WTC11 (cell line): ENCODE data around the gene STBD1. TPM values are rescaled to one million over a fixed set of nuclear protein-coding genes. Genes with fewer than 3 reads are reported as not detected.

ENCODE experiments used
- E2F1 ChIP-seq: sonication (generic); formaldehyde crosslinking; IDR thresholded peaks from 2 replicates; pipeline ENCODE4 v1.8.0; 2022; ENCODE audit warnings: mild to moderate bottlenecking, missing genetic modification reagents
- ELF4 ChIP-seq: sonication (generic); formaldehyde crosslinking; IDR thresholded peaks from 2 replicates; pipeline ENCODE4 v1.8.1; 2022; ENCODE audit warnings: low read depth, mild to moderate bottlenecking, moderate library complexity, missing genetic modification reagents
- EMX1 ChIP-seq: fragments of 250-450 bp; sonication (Bioruptor Pico); IDR thresholded peaks from 2 replicates; pipeline ENCODE4 v1.8.0; 2021; ENCODE audit warnings: mild to moderate bottlenecking
- ESRRA ChIP-seq: sonication (generic); formaldehyde crosslinking; IDR thresholded peaks from 2 replicates; pipeline ENCODE4 v1.8.1; 2022; ENCODE audit warnings: mild to moderate bottlenecking, missing genetic modification reagents, borderline replicate concordance
- FOXK1 ChIP-seq: sonication (generic); formaldehyde crosslinking; IDR thresholded peaks from 2 replicates; pipeline ENCODE4 v1.8.0; 2022; ENCODE audit warnings: mild to moderate bottlenecking, moderate library complexity, missing genetic modification reagents
- GRHL2 ChIP-seq: fragments of 250-450 bp; sonication (Bioruptor Pico); IDR thresholded peaks from 2 replicates; pipeline ENCODE4 v1.8.0; 2022; ENCODE audit warnings: mild to moderate bottlenecking, moderate library complexity; ENCODE audit not compliant: insufficient replicate concordance, severe bottlenecking
- HMGA2 ChIP-seq: fragments of 250-450 bp; sonication (Bioruptor Pico); IDR thresholded peaks from 2 replicates; pipeline ENCODE4 v1.4.0; 2021; ENCODE audit warnings: mild to moderate bottlenecking, moderate library complexity
- IRF2 ChIP-seq: sonication (generic); formaldehyde crosslinking; IDR thresholded peaks from 2 replicates; pipeline ENCODE4 v1.8.0; 2022; ENCODE audit warnings: low read depth, missing genetic modification reagents, borderline replicate concordance
- KAT7 ChIP-seq: sonication (generic); formaldehyde crosslinking; IDR thresholded peaks from 2 replicates; pipeline ENCODE4 v1.8.1; 2023; ENCODE audit warnings: missing genetic modification reagents, mild to moderate bottlenecking, borderline replicate concordance
- MXD4 ChIP-seq: fragments of 250-450 bp; sonication (Bioruptor Pico); IDR thresholded peaks from 2 replicates; pipeline ENCODE4 v1.8.0; 2021; ENCODE audit warnings: mild to moderate bottlenecking, moderate library complexity, borderline replicate concordance
- MYBL2 ChIP-seq: sonication (generic); formaldehyde crosslinking; IDR thresholded peaks from 2 replicates; pipeline ENCODE4 v1.8.1; 2023; ENCODE audit warnings: mild to moderate bottlenecking, moderate library complexity, missing genetic modification reagents
- OVOL2 ChIP-seq: fragments of 250-450 bp; sonication (Bioruptor Pico); IDR thresholded peaks from 2 replicates; pipeline ENCODE4 v1.9.0; 2021; ENCODE audit warnings: mild to moderate bottlenecking, borderline replicate concordance
- USF1 ChIP-seq: sonication (generic); formaldehyde crosslinking; IDR thresholded peaks from 2 replicates; pipeline ENCODE4 v1.8.0; 2022; ENCODE audit warnings: mild to moderate bottlenecking, missing genetic modification reagents
- USF2 ChIP-seq: sonication (generic); formaldehyde crosslinking; IDR thresholded peaks from 2 replicates; pipeline ENCODE4 v1.8.1; 2023; ENCODE audit warnings: mild to moderate bottlenecking, missing genetic modification reagents, moderate library complexity
- ZNF138 ChIP-seq: sonication (generic); formaldehyde crosslinking; conservative IDR thresholded peaks from 2 replicates; pipeline ENCODE4 v1.8.1; 2022; ENCODE audit warnings: mild to moderate bottlenecking, moderate library complexity, missing genetic modification reagents
- ZNF671 ChIP-seq: fragments of 250-450 bp; sonication (Bioruptor Pico); IDR thresholded peaks from 2 replicates; pipeline ENCODE4 v1.8.0; 2021; ENCODE audit warnings: mild to moderate bottlenecking
- total RNA-seq: library from RNA; stranded (reverse); gene quantifications from 3 replicates; pipeline ENCODE4 v1.2.3, GENCODE V29; 2021
- TF ChIP-seq, protein P1 (sequence below): fragments of 250-450 bp; sonication (Bioruptor Pico); conservative IDR thresholded peaks from 2 replicates; pipeline ENCODE4 v1.9.0; 2021; ENCODE audit warnings: mild to moderate bottlenecking
- TF ChIP-seq, protein P2 (sequence below): sonication (generic); formaldehyde crosslinking; IDR thresholded peaks from 2 replicates; pipeline ENCODE4 v1.8.0; 2022; ENCODE audit warnings: missing genetic modification reagents
- TF ChIP-seq, protein P3 (sequence below): sonication (generic); formaldehyde crosslinking; IDR thresholded peaks from 2 replicates; pipeline ENCODE4 v1.8.1; 2023; ENCODE audit warnings: mild to moderate bottlenecking, moderate library complexity, missing genetic modification reagents
- TF ChIP-seq, protein P4 (sequence below): sonication (generic); formaldehyde crosslinking; IDR thresholded peaks from 2 replicates; pipeline ENCODE4 v1.8.1; 2022; ENCODE audit warnings: low read depth, mild to moderate bottlenecking, moderate library complexity, missing genetic modification reagents, borderline replicate concordance
- TF ChIP-seq, protein P5 (sequence below): sonication (generic); formaldehyde crosslinking; IDR thresholded peaks from 2 replicates; pipeline ENCODE4 v1.8.1; 2022; ENCODE audit warnings: missing genetic modification reagents, borderline replicate concordance

Gene STBD1
- total RNA-seq, 1 experiment from 2014 or later, result 1.4 TPM

DNA sequence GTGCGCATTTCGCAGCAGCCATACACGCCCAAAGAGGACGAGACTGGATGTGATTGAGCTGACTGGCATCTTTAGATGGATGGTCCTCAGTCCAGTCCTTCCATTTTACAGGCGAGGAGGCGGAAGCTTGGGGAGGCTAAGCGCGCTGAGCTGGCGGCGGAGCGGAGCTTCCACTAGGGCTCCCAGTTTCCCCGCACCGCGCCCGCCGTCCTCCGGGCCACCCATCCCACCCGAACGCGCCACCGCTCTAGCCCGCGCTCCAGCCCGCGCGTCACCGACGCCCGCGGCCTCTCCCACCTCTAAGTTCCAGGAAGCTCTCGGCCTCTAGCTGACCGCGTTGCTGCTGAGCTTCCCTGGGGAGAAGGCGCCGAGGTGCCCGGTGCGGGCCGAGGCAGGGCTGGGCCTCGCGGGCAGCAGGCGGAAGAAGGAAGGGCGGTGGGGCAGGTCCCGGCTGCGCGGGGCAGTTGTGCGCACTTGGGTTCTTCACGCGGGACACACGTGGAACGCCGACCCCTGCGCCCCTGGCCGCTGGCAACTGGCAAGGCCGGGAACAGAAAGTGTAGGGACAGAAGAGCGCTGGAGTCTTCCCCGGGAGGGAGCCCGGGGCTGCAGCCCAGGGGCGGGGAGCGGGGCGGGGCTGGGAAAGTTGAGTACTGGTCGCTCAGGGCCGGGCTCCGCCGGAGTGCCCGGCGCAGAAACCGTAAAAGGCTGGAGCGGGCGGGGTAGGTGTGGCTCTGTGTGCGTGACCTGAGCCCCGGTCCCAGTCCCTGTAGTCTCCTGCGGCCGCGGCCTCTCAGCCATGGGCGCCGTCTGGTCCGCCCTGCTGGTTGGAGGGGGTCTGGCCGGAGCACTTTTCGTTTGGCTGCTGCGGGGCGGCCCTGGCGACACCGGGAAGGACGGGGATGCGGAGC lies at the start of gene STBD1 (continued):
- TF ChIP-seq, protein P1, sequence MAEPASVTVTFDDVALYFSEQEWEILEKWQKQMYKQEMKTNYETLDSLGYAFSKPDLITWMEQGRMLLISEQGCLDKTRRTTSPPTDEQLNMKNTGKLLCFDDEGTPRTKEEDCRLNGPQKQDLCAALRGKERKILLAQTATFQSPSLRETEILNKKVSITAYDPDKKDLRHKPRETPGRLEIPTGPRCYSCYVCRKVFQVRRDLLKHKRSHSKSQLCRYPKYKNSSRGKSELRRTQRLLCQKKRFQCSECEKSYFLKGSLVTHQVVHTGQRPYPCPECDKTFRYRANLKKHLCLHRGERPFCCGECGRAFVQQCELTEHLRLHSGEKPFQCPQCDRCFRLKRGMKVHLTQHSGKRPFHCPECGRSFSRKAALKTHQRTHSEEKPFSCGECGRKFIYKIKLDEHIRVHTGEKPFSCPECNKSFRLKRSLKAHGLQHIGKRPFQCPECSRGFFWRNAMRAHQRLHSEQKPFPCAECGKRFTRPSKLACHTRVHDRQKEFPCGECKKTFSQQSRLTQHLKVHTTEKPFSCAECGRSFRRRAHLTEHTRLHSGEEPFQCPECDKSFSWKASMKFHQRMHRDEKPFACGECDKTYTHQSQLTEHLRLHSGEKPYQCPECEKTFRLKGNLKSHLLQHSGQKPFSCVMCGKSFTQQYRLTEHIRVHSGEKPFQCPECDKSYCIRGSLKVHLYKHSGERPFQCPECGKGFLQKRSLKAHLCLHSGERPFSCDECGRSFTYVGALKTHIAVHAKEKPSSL (CRISPR knock-in tag), result no peak
- TF ChIP-seq MYBL2 (CRISPR knock-in tag), result 0 out of 2 replicates have a peak, but pooled peaks have one; percentile 40
- TF ChIP-seq MXD4 (CRISPR knock-in tag), result no peak
- no peak for TF ChIP-seq ELF4
- TF ChIP-seq, protein P2, sequence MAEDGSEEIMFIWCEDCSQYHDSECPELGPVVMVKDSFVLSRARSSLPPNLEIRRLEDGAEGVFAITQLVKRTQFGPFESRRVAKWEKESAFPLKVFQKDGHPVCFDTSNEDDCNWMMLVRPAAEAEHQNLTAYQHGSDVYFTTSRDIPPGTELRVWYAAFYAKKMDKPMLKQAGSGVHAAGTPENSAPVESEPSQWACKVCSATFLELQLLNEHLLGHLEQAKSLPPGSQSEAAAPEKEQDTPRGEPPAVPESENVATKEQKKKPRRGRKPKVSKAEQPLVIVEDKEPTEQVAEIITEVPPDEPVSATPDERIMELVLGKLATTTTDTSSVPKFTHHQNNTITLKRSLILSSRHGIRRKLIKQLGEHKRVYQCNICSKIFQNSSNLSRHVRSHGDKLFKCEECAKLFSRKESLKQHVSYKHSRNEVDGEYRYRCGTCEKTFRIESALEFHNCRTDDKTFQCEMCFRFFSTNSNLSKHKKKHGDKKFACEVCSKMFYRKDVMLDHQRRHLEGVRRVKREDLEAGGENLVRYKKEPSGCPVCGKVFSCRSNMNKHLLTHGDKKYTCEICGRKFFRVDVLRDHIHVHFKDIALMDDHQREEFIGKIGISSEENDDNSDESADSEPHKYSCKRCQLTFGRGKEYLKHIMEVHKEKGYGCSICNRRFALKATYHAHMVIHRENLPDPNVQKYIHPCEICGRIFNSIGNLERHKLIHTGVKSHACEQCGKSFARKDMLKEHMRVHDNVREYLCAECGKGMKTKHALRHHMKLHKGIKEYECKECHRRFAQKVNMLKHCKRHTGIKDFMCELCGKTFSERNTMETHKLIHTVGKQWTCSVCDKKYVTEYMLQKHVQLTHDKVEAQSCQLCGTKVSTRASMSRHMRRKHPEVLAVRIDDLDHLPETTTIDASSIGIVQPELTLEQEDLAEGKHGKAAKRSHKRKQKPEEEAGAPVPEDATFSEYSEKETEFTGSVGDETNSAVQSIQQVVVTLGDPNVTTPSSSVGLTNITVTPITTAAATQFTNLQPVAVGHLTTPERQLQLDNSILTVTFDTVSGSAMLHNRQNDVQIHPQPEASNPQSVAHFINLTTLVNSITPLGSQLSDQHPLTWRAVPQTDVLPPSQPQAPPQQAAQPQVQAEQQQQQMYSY, result 0 out of 2 replicates have a peak, but pooled peaks have one; percentile 6
- TF ChIP-seq ZNF671 (CRISPR knock-in tag), result no peak
- no peak for TF ChIP-seq IRF2
- TF ChIP-seq, protein P3, sequence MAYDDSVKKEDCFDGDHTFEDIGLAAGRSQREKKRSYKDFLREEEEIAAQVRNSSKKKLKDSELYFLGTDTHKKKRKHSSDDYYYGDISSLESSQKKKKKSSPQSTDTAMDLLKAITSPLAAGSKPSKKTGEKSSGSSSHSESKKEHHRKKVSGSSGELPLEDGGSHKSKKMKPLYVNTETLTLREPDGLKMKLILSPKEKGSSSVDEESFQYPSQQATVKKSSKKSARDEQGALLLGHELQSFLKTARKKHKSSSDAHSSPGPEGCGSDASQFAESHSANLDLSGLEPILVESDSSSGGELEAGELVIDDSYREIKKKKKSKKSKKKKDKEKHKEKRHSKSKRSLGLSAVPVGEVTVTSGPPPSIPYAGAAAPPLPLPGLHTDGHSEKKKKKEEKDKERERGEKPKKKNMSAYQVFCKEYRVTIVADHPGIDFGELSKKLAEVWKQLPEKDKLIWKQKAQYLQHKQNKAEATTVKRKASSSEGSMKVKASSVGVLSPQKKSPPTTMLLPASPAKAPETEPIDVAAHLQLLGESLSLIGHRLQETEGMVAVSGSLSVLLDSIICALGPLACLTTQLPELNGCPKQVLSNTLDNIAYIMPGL (CRISPR knock-in tag), result peak; percentile 89; the same call in 1 of the 2 replicates
- no peak for TF ChIP-seq OVOL2
- no peak for TF ChIP-seq EMX1 (CRISPR knock-in tag)
- TF ChIP-seq ESRRA (CRISPR knock-in tag), result no peak
- TF ChIP-seq USF2 (CRISPR knock-in tag), result no peak
- TF ChIP-seq, protein P4, sequence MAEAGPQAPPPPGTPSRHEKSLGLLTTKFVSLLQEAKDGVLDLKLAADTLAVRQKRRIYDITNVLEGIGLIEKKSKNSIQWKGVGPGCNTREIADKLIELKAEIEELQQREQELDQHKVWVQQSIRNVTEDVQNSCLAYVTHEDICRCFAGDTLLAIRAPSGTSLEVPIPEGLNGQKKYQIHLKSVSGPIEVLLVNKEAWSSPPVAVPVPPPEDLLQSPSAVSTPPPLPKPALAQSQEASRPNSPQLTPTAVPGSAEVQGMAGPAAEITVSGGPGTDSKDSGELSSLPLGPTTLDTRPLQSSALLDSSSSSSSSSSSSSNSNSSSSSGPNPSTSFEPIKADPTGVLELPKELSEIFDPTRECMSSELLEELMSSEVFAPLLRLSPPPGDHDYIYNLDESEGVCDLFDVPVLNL (CRISPR knock-in tag), result 0 out of 2 replicates have a peak, but pooled peaks have one; percentile 2
- no peak for TF ChIP-seq ZNF138 (CRISPR knock-in tag)
- no peak for TF ChIP-seq E2F1 (CRISPR knock-in tag)
- no peak for TF ChIP-seq KAT7 (CRISPR knock-in tag)
- TF ChIP-seq, protein P5, sequence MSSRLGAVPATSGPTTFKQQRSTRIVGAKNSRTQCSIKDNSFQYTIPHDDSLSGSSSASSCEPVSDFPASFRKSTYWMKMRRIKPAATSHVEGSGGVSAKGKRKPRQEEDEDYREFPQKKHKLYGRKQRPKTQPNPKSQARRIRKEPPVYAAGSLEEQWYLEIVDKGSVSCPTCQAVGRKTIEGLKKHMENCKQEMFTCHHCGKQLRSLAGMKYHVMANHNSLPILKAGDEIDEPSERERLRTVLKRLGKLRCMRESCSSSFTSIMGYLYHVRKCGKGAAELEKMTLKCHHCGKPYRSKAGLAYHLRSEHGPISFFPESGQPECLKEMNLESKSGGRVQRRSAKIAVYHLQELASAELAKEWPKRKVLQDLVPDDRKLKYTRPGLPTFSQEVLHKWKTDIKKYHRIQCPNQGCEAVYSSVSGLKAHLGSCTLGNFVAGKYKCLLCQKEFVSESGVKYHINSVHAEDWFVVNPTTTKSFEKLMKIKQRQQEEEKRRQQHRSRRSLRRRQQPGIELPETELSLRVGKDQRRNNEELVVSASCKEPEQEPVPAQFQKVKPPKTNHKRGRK (CRISPR knock-in tag), result no peak
- 0 out of 2 replicates have a peak, but pooled peaks have one; percentile 47 for TF ChIP-seq FOXK1 (CRISPR knock-in tag)
- TF ChIP-seq HMGA2 (CRISPR knock-in tag), result no peak
- no peak for TF ChIP-seq GRHL2 (CRISPR knock-in tag)
- TF ChIP-seq USF1 (CRISPR knock-in tag), result no peak
